ENCODE data around the gene LYPD3.
A peak's percentile ranks its signal among the peaks of the same experiment; 100 is the strongest.

LYPD3 gene

DNA sequence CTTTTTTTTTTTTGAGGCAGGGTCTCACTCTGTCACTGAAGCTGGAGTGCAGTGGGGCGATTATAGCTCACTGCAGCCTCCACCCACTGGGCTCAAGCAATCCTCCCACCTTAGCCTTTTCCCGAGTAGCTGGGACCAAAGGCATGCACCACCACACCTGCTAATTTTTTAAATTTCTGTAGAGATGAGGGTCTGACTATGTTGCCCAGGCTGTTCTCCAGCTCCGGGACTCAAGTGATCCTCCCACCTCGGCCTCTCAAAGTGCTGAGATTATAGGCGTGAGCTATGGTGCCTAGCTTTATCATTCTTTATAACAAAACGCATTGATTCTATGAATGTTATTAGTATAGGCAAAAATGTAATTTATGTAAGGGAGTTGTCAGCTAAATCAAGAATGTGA lies 17.9 kb upstream of the LYPD3 start:
- DNase-seq, result no peak

DNA sequence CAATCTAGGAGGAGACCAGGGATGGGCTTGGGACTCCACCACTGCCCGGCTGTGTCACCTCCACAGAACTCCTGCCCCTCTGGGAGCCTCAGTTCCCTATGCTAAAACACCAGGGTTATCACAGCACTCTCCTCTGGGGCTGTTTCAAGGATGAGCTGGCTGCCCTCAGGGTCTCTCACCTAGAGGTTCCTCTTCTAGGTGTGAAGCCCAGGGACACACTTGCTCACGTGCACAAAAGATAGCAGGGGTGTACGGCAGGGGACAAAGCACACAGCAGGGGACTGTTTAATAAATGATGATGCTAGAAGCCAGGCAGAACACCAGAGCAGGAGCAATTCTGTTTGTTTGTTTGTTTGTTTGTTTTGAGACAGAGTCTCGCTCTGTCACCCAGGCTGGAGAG lies 16.8 kb upstream of the LYPD3 start:
- no peak for DNase-seq

DNA sequence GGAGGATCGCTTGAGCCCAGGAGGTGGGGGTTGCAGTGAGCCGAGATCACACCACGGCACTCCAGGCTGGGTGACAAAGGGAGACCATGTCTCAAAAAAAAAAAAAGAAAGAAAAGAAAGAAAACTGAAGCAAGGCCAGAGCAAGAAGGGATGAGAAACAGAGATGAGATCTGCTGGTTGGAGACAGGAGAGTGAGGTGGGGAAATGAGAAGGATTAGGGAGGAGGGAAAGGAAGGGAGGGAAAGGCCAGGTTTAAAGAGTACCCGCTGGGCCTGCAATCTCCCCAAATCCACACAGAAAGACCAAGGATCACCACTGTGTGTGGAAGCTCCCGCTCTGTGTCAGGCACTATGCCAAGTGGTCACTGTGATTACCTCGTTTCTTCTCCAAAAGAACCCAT lies 16.3 kb upstream of the LYPD3 start:
- DNase-seq, result no peak

DNA sequence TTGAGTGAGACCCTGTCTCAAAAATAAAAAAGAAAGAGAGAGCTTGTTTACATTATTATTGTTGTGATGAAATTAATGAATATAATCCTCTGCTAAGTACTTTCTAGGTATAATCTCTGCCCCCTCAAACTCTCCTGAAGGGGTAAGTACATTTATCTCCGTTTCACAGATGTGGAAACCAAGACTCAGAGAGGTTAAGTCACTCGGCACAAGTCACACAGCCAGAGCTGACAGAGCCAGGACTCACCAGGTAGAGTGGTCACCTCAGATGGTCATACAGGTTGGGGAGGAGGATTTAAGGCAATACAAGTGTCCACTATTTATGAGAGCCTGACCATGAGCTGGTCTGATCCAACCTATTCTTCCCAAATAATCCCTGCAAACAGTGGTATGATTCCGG lies 15.2 kb upstream of the LYPD3 start:
- no peak for DNase-seq

DNA sequence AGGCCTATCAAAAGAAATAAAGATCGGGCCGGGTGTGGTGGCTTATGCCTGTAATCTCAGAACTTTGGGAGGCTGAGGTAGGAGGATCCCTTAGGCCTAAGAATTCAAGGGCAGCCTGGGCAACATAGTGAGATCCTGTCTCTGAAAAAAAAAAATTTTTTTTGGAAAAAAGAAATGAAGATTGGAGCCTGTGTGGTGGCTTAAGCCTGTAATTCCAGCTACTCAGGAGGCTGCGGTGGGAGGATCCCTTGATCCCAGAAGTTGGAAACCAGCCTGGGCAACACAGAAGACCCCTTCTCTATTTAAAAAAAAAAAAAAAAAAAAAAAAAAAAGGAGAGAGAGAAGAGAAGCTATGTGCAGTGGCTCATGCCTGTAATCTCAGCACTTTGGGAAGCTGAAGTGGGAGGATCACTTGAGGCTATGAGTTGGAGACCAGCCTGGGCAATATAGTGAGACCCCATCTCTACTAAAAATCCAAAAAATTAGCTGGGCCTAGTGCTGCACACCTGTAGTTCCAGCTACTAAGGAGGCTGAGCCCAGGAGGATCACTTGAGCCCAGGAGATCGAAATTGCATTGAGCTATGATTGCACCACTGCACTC lies 14.7 kb upstream of the LYPD3 start:
- no peak for DNase-seq

DNA sequence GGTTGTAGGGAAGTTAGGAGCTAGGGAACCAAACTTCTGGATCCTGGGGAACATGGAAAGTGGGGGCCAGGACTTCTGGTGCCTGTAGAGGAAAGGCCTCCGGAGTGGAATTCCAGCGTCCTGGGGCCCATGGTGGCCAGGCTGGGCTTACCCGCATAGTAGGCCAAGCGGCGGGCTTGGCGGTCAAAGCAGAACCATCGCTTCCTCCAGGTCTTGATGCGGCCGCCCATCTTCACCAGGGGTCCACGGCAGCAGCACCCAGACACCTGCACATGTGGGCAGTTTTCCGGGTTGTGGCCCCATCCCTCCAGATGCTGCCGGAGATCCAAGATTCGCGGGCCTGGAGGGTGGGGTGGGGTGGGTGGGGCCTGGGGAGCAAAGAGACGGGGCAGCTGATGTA lies 13.8 kb upstream of the LYPD3 start:
- no peak for DNase-seq

DNA sequence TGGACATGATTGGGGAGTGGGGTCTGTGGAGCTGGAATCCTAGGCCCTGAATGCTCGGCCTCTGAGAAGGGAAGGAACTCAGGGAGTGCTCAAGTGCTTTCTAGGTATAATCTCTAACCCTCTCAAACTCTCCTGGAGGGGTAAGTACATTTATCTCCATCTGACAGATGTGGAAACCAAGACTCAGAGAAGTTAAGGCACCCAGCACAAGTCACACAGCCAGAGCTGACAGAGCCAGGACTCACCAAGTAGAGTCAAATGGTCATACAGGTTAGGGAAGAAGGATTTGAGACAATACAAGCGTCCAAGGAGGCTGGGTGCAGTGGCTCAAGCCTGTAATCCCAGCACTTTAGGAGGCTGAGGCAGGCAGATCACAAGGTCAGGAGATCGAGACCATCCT lies 12.9 kb upstream of the LYPD3 start:
- DNase-seq, result no peak

DNA sequence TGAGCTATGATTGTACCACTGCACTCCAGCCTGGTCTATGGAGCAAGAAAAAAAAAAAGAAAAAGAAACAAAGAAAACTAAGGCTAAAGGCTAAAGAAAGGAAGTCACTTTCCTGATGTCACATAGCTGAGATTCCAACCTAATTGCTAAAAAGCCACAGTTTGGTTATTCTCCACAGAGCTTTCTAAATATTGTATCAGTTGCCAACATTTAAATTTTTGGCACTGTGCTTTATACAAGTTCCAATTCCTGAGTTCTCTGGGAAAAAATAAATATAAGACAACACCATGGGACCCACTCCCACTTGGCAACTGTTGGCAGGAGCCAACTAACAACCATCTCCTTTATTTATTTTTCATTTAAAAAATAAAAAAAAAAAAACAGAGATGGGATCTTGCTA lies 11.2 kb upstream of the LYPD3 start:
- DNase-seq, result no peak

DNA sequence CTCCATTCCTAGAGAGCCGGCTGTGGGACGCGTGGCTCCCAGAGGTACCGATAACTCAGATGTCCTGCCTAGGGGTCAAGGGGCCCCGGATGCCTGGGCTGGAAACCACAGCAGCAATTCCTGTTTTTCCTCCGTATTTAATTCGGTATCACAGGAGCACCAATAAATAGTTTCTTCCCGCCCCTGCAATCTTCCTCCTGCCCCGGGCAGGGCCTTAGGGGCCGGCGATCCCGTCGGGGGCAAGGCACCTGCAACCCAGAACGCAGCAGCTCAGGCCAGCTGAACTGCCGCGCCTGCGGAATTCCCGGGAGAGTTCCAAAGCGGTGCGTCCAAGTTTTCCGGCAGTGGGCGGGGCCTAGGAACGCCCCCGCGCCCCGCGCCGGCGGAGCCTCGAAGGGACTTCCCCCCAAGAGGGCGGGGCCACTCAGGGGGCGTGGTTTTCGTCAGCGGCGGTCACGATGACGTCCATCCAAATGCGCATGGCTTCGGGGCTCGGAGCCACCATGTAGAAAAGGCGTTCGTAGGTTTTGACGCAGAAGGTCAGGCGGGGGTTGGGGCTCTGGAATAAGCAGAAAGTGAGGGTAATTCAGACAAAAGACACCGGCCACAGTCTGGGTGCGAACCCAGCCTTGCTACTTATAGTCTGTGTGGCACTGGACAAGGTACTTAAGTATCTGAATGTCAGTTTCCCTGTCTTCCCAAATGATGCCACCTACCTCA lies 9.7 kb upstream of the LYPD3 start:
- peak; percentile 91 for DNase-seq

DNA sequence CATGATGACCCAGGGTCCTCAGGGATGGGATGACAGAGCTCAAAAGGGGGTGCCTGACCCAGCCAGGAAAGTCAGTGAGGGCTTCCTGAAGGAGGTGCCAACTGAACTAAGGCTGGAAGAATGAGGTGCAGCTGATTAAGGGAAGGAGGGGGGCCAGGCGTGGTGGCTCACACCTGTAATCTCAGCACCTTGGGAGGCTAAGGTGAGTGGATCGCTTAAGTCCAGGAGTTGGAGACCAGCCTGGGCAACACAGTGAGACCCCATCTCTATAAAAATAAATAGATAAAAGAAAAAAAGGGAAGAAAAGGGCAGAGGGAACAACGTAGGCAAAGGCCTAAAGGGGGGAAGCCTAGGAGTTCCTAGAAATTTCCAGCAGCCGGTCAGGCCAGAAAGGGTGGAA lies 9.1 kb upstream of the LYPD3 start:
- DNase-seq, result no peak

DNA sequence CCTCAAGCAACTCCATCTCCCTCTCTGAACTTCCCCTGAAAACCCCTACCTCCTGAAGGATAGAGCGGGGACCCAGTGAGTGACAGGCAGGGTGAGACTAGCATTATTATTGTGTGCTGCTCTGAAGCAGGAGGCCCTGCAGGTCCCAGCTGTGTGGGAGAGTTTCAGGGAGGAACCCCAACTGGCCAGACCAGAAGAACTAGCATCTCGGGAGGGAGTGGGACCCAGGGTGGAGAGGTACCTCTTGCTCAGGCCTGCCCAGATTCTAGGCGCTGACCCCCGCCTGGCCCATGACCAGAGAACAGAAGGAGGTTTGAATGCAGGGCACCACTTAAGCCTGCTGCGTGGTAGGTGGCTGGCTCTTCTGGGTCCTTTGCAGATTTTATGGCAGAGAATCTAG lies 5.7 kb upstream of the LYPD3 start:
- DNase-seq, result no peak

DNA sequence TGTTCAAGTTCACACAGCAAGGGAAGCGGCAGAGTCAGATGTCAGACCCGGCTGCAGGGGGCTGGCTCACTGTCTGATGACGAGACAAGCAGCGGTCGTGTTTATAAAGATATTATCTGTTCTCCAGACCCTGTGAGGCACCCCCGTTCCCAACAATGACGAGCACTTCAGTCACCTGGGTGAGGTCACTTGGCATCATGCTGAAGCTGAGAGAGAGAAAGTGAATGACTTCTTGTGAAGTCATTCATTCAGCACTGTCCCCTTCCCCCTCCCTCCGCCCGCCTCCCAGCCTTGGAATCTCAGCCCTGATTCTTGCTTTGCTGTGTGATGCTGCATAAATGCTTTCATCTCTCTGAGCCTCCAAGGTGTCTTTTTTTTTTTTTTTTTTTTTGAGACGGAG lies 4.9 kb upstream of the LYPD3 start:
- DNase-seq, result no peak

DNA sequence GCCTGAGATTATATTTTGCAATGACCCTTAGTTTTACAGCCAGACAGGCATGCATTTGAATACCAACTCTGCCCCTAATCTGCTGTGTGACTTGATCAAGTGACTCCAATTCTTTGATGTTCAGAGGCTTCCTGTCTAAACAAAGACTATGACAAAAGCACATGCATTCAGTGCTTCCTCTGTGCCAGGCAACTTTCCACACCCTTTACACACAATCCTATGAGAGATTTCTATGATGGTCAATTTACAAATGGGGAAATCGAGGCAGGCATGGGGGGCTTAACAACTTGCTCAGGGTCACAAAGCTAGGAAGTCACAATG lies 3.7 kb upstream of the LYPD3 start:
- DNase-seq, result no peak

DNA sequence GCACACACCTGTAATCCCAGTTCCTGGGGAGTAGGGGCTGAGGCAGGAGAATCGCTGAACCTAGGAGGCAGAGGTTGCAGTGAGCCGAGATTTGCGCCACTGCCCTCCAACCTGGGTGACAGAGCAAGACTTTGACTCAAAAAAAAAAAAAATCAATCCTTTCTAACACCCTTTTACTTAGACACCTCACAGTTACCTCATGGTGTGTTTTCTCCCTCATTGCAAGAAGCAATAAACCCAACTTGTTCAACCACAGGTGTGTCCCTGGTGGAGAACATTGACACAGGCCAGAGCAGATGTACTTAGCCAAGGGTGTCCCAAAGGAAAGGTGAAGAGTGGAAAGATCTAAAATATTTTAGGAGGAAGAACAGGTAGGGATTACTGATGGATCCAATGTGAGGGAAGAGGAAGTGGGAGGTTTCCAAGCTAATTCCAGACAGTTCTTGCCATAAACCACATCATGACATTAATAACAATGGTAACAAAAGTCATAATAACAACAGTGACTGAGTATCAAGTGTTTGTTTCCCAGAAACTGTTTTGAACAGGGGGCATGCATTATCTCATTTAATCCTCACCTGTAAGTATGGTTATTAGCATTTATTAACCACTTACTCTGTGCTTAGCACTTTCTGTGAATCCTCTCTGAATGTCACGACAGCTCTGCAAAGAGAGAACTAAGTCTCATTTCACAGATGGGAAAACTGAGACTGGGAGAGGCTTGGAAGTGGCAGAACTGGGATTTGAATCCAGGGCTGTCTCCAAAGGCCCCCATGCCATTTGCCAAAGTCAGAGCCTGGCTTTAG lies 3.1 kb upstream of the LYPD3 start:
- DNase-seq, result no peak

DNA sequence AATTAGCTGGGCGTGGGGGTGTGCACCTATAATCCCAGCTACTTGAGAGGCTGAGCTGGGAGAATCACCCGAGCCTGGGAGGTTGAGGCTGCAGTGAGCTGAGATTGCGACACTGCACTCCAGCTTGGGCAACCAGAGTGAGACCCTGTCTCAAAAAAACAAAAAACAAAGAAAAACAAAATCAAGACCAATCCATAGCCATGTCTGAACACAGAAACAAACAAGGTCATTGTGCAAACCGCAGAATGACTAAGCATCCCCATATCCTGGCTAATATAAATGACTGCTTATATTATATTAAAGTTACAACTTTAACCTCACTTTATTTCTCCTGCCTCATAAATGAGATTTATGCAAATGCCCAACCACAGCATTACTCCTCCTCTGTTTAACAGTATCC lies 2.3 kb upstream of the LYPD3 start:
- DNase-seq, result no peak

DNA sequence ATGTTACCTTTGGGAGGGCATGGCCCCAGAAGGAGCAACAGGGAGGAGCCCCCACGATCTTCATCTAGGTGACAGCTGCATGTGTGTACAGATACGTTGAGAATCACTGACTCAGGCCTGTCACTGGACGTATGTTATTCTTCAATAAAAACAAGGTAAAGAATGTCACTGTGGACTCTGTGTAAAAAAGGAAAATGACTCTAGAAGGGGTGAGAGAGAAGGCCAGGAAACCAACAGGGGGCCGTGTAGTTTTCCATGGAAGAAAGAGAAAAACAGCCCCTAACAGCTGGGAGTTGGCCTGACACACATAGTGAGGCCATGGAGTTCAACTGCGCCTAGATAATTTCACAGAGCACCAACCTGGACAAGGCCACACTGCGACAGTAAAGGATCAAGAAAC lies 1.9 kb upstream of the LYPD3 start:
- DNase-seq, result no peak

DNA sequence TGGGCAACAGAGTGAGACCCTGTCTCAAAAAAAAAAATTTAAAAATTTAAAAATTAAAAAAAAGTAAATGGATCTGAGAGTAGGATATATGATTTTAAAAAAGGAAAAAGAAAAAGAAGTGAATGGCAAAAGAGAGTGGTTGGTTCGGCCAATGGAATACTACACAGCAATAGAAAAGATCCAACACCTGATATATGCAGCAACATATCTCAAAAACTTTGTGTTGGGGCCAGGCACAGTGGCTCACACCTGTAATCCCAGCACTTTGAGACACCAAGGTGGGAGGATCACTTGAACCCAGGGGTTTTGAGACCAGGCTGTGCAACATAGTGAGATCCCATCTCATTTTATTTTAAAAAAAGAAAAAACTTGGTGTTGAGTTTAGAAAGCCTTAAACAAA lies 1.4 kb upstream of the LYPD3 start:
- no peak for DNase-seq

DNA sequence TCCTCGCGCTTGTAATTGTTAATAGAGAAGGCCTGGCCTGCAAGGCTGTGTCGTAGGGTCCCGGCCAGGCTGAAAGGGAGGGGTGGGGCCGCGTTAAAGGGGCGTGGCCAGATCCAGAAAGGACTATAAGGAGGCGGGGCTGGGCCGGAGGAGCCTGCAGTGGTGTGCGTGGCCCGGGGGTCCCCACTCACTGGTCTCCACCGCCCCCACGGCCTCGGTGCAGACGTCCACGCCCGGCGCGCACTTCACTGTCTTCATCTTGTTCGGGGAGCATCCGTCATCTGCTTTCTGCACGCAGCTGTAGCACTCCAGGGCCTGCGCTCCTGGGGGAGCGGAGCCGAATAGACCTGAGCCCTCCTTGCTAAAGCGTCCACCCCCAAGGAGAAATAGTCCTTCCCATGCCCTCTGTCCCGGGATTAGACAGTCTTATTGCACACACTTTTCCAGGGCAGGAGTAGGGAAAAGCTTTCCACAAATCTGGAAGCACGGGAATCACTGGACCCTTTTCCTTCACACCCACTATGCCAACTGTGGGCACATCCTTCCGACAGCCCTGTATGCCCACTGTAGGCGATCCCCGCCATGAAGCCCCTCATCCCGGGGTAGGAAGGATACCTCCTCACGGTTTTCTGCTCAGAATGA lies 1.2 kb downstream of the LYPD3 start:
- peak; percentile 69 for DNase-seq

DNA sequence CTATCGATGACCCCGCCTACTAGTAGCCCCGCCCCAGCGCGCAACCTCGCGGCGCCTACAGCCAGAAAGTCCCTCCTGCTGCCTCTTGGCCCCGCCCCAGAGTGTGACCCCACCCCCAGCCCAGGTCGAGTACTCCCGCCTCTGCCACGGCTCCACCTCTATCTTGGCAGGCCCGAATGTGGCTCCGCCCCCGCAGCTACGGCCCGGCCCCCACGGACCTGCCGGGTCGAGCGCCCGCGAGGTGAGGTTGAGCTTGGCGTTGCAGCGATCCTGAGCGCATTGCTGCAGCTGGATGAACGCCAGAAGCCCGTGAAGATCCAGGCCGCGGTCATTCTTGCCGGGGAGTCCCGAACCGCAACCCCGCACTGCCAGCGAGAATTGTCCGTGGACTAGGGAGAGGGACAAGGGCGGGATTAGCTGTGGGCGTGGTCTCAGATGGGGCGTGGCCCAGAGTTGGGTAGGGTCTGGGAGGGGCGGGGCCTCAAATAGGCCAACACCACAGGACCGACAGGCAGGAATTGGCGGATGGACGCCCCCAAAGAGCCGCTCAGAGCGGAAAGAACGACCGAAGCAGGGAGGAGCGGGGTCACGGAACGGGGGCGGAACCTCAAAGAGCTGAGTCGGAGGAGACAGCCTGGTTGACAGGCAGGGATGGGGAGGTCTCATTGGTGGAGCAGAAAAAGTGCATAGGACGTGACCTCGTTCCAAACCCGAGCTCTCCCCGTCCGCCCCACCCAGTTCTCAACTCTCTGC lies 1.9 kb downstream of the LYPD3 start:
- DNase-seq, result peak; percentile 99

DNA sequence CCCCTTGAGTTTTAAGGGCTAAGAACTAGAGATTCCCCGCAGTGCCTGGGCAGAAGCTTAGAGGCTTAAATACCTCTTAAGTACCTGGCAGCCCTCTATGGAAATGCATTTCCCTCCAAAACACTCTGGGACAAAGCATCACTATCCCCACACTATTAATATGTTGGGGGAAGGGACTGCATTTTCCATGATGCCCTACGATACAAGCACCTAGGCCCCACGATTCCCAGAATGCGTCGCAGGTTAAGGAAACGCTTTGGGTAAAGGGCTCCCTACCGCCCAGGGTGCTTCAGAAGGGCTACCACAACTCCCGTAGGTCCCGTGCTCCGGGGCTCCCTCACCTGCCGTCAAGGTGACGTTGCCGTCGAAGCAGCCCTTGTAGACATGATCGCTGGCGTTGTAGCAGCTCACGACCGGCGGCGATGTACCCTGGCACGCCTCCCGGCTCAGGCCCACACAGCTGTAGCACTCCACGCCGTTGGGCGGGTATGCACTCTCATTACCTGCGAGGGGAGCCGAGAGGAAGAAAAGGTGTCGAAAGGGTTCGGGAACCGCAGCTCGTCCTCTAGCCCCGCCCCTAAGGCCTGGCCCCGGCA lies 2.5 kb downstream of the LYPD3 start:
- DNase-seq, result no peak

DNA sequence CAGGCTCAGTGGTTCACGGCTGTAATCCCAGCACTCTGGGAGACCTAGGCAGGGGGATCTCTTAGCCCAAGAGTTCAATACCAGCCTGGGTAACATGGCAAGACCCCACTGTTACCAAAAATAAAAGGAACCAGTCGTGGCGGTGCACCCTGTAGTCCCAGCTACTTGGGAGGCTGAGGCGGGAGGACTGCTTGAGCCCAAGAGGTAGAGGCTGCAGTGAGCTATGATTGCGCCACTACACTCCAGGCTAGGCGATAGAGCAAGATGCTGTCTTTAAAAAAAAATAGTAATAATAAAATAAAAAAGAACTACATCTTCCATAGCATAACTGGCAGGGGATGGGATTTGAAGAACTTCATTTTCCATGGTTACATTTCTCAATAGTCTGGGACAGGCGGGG lies 3.0 kb downstream of the LYPD3 start:
- no peak for DNase-seq

DNA sequence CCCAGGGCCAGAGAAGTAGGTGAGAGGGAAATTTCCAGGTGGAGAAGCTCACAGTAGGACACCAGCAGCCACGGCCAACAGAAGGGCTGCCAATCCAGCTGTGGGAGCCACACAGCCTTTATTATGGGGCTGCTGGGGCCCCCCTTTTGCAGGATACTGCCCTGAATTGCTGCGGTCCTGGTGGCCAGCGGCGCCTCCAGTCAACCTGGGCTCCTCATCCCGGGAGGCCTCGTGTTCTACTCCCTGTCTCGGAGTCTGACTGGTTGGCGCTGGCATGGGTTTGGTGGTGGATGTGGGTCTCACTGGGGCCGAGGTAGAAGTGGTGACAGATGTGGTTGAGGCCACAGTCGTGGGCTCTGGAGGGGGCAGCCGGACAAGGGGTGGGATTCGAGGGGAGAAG lies 4.1 kb downstream of the LYPD3 start:
- no peak for DNase-seq

All from activated CD4-positive, alpha-beta T cell treated with anti-CD3 and anti-CD28 coated beads, Interleukin-10, Interleukin-2, amounts not matched to agents 100 ng/mL and 50 ng/mL, durations not matched to agents 16 hours and 8 hours (primary cell).